SK-N-SH (cell line): Measurements from ENCODE around the gene C2orf92.

Experiments used
- CHD2 ChIP-seq: fragments of 150-350 bp; IDR thresholded peaks from 2 replicates; pipeline ENCODE4 v1.6.1; 2018; ENCODE audit warnings: low read length; ENCODE audit not compliant: partially characterized antibody
- EZH2phosphoT487 ChIP-seq: fragments of 200-600 bp; sonication (generic); IDR thresholded peaks from 2 replicates; pipeline ENCODE4 v1.6.1; 2017; ENCODE audit warnings: low read depth, mixed run types, mild to moderate bottlenecking, antibody characterized with exemption, moderate library complexity, borderline replicate concordance
- GABPA ChIP-seq: IDR thresholded peaks from 2 replicates; pipeline ENCODE4 v1.4.0; 2012; ENCODE audit warnings: low read depth, mild to moderate bottlenecking
- JUND ChIP-seq: IDR thresholded peaks from 2 replicates; pipeline ENCODE4 v1.4.0; 2012
- MXI1 ChIP-seq: IDR thresholded peaks from 2 replicates; pipeline ENCODE4 v1.6.1; 2012; ENCODE audit warnings: mild to moderate bottlenecking, low read depth, low read length, improper control_type of control experiment
- RXRA ChIP-seq: IDR thresholded peaks from 2 replicates; pipeline ENCODE4 v1.4.0; 2012; ENCODE audit warnings: low read depth, mild to moderate bottlenecking, borderline replicate concordance
- TAF1 ChIP-seq: IDR thresholded peaks from 2 replicates; pipeline ENCODE4 v1.6.1; 2012; ENCODE audit warnings: low read depth, mild to moderate bottlenecking, low read length, moderate library complexity, borderline replicate concordance
- TF ChIP-seq, protein P1 (sequence below): fragments of 200-600 bp; sonication (generic); IDR thresholded peaks from 2 replicates; pipeline ENCODE4 v1.6.1; 2017; ENCODE audit warnings: antibody characterized with exemption, mild to moderate bottlenecking, moderate library complexity
- TF ChIP-seq, protein P2 (sequence below): IDR thresholded peaks from 2 replicates; pipeline ENCODE4 v1.6.1; 2012; ENCODE audit warnings: mild to moderate bottlenecking, low read depth, low read length, moderate library complexity
- TF ChIP-seq, protein P3 (sequence below): IDR thresholded peaks from 2 replicates; pipeline ENCODE4; 2012
- TF ChIP-seq, protein P4 (sequence below): IDR thresholded peaks from 2 replicates; pipeline ENCODE4 v1.4.0; 2012; ENCODE audit warnings: low read depth, borderline replicate concordance

DNA sequence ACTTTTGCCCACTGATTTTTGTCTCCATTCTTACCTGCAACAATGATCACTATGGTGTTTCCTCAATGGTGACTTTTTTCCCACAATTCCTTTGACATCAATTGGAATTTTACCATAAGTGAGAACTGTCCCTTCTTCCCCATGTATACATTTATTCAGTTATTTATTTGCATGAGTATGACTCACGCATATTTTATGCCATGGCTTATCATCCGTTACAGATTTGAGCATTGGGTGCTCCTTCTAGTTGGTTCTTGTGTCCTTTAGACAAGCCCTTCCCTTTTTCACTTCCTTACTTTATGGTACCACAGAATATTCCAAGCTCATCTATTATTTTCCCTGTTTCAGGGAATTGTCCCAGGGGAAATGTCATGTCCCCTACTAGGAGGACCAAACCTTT is 16.0 kb upstream of the C2orf92 start:
- TF ChIP-seq, protein P1, sequence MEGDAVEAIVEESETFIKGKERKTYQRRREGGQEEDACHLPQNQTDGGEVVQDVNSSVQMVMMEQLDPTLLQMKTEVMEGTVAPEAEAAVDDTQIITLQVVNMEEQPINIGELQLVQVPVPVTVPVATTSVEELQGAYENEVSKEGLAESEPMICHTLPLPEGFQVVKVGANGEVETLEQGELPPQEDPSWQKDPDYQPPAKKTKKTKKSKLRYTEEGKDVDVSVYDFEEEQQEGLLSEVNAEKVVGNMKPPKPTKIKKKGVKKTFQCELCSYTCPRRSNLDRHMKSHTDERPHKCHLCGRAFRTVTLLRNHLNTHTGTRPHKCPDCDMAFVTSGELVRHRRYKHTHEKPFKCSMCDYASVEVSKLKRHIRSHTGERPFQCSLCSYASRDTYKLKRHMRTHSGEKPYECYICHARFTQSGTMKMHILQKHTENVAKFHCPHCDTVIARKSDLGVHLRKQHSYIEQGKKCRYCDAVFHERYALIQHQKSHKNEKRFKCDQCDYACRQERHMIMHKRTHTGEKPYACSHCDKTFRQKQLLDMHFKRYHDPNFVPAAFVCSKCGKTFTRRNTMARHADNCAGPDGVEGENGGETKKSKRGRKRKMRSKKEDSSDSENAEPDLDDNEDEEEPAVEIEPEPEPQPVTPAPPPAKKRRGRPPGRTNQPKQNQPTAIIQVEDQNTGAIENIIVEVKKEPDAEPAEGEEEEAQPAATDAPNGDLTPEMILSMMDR = no peak
- TF ChIP-seq MXI1 (no peak), CHD2 (no peak), TAF1 (no peak), GABPA (no peak), EZH2phosphoT487 (no peak), RXRA (no peak), JUND (no peak)
- TF ChIP-seq, protein P2, sequence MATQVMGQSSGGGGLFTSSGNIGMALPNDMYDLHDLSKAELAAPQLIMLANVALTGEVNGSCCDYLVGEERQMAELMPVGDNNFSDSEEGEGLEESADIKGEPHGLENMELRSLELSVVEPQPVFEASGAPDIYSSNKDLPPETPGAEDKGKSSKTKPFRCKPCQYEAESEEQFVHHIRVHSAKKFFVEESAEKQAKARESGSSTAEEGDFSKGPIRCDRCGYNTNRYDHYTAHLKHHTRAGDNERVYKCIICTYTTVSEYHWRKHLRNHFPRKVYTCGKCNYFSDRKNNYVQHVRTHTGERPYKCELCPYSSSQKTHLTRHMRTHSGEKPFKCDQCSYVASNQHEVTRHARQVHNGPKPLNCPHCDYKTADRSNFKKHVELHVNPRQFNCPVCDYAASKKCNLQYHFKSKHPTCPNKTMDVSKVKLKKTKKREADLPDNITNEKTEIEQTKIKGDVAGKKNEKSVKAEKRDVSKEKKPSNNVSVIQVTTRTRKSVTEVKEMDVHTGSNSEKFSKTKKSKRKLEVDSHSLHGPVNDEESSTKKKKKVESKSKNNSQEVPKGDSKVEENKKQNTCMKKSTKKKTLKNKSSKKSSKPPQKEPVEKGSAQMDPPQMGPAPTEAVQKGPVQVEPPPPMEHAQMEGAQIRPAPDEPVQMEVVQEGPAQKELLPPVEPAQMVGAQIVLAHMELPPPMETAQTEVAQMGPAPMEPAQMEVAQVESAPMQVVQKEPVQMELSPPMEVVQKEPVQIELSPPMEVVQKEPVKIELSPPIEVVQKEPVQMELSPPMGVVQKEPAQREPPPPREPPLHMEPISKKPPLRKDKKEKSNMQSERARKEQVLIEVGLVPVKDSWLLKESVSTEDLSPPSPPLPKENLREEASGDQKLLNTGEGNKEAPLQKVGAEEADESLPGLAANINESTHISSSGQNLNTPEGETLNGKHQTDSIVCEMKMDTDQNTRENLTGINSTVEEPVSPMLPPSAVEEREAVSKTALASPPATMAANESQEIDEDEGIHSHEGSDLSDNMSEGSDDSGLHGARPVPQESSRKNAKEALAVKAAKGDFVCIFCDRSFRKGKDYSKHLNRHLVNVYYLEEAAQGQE = no peak
- TF ChIP-seq, protein P3, sequence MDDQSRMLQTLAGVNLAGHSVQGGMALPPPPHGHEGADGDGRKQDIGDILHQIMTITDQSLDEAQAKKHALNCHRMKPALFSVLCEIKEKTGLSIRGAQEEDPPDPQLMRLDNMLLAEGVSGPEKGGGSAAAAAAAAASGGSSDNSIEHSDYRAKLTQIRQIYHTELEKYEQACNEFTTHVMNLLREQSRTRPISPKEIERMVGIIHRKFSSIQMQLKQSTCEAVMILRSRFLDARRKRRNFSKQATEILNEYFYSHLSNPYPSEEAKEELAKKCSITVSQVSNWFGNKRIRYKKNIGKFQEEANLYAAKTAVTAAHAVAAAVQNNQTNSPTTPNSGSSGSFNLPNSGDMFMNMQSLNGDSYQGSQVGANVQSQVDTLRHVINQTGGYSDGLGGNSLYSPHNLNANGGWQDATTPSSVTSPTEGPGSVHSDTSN = no peak
- TF ChIP-seq, protein P4, sequence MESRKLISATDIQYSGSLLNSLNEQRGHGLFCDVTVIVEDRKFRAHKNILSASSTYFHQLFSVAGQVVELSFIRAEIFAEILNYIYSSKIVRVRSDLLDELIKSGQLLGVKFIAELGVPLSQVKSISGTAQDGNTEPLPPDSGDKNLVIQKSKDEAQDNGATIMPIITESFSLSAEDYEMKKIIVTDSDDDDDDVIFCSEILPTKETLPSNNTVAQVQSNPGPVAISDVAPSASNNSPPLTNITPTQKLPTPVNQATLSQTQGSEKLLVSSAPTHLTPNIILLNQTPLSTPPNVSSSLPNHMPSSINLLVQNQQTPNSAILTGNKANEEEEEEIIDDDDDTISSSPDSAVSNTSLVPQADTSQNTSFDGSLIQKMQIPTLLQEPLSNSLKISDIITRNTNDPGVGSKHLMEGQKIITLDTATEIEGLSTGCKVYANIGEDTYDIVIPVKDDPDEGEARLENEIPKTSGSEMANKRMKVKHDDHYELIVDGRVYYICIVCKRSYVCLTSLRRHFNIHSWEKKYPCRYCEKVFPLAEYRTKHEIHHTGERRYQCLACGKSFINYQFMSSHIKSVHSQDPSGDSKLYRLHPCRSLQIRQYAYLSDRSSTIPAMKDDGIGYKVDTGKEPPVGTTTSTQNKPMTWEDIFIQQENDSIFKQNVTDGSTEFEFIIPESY = no peak
